GM12878 (cell line): Measurements from ENCODE around the gene HIVEP3. TPM values are rescaled to one million over a fixed set of nuclear protein-coding genes. Genes with fewer than 3 reads are reported as not detected.
A peak's percentile ranks its signal among the peaks of the same experiment; 100 is the strongest.

Source experiments
- ATAC-seq: fragments of 200-7000 bp; cut with Tn5 transposase; 3 replicates; pipeline ENCODE4 v1.9.1; 2020; ENCODE audit warnings: mild to moderate bottlenecking, moderate library complexity
- BruUV-seq: library from RNA; stranded (reverse); fragments of 400-500 nt; replicated peaks from 2 replicates; lab custom pipeline; 2021; lab: Mats Ljungman, UMichigan
- CTCF ChIA-PET: fragments of 300-600 bp; sonication (Branson Sonifier 250); formaldehyde crosslinking; extraction: SDS; loops from one replicate; lab custom pipeline; 2021; ENCODE audit warnings: inconsistent platforms; lab: Yijun Ruan, JAX
- POLR2A ChIA-PET: fragments of 350-600 bp; formaldehyde crosslinking; extraction: SDS; loops from one replicate; lab custom pipeline; 2021; ENCODE audit warnings: inconsistent platforms; lab: Charles Lee
- RAD21 ChIA-PET: fragments of 300-600 bp; sonication (Branson Sonifier 250); formaldehyde crosslinking; loops from one replicate; lab custom pipeline; 2023; ENCODE audit warnings: antibody characterized with exemption; ENCODE audit not compliant: unreplicated experiment; lab: Charles Lee
- SMC1A ChIA-PET: fragments of 300-600 bp; sonication (Branson Sonifier 250); formaldehyde crosslinking; loops from one replicate; lab custom pipeline; 2023; ENCODE audit not compliant: unreplicated experiment, uncharacterized antibody; lab: Charles Lee
- DNase-seq: peaks from one replicate; pipeline ENCODE4 v3.0.0-alpha.2; 2011; ENCODE audit warnings: low read depth, low spot score
- FAIRE-seq: peaks from 3 replicates; lab custom pipeline; 2011; peaks lifted over from hg19 to GRCh38; lab: Jason Lieb, UNC
- H2AFZ ChIP-seq: 2 replicates; pipeline ENCODE4 v1.6.0; 2011; ENCODE audit warnings: low read depth, low read length, control low read depth; ENCODE audit not compliant: control insufficient read depth
- H3K27ac ChIP-seq: 2 replicates; pipeline ENCODE4 v1.5.1; 2011; ENCODE audit warnings: control low read depth; ENCODE audit not compliant: control insufficient read depth, insufficient read depth
- H3K27me3 ChIP-seq, 2 experiments: replicated peaks in 1 of 2; 2 replicates each; pipeline versions ENCODE4 v1.6.0 to v1.6.1; 2011; ENCODE audit warnings: low read length in 1 of 2; ENCODE audit not compliant: control insufficient read depth in 2 of 2, insufficient read depth in 2 of 2
- H3K36me3 ChIP-seq, 2 experiments: 2 replicates each; pipeline ENCODE4 v1.5.1; 2011; ENCODE audit warnings: low read length in 1 of 2; ENCODE audit not compliant: control insufficient read depth in 2 of 2, insufficient read depth in 2 of 2
- H3K4me1 ChIP-seq: 2 replicates; pipeline ENCODE4 v1.6.1; 2011; ENCODE audit warnings: mild to moderate bottlenecking, low read length, moderate library complexity, mixed read lengths; ENCODE audit not compliant: control insufficient read depth, insufficient read depth
- H3K4me2 ChIP-seq: 2 replicates; pipeline ENCODE4 v1.6.0; 2011; ENCODE audit warnings: control low read depth; ENCODE audit not compliant: control insufficient read depth, insufficient read depth
- H3K4me3 ChIP-seq: fragments of 200-600 bp; sonication (generic); 2 replicates; pipeline ENCODE4 v1.5.1; 2016
- H3K79me2 ChIP-seq: 2 replicates; pipeline ENCODE4 v1.6.0; 2011; ENCODE audit warnings: low read length; ENCODE audit not compliant: control insufficient read depth, insufficient read depth
- H3K9ac ChIP-seq: 2 replicates; pipeline ENCODE4 v1.8.0; 2011; ENCODE audit warnings: low read length, control low read depth, mixed read lengths; ENCODE audit not compliant: control insufficient read depth, insufficient read depth
- H3K9me3 ChIP-seq: replicated peaks from 3 replicates; pipeline ENCODE4 v1.5.1; 2011; ENCODE audit warnings: mild to moderate bottlenecking, low read length; ENCODE audit not compliant: control insufficient read depth, insufficient read depth
- H4K20me1 ChIP-seq: 2 replicates; pipeline ENCODE4 v1.6.0; 2011; ENCODE audit not compliant: control insufficient read depth, insufficient read depth
- CBFB ChIP-seq: IDR thresholded peaks from 2 replicates; pipeline ENCODE4 v1.6.1; 2016; ENCODE audit warnings: antibody characterized with exemption, low read depth
- EED ChIP-seq: sonication (generic); IDR thresholded peaks from 2 replicates; pipeline ENCODE4 v1.6.1; 2016; ENCODE audit warnings: antibody characterized with exemption, low read depth
- IKZF1 ChIP-seq: fragments of 450-650 bp; conservative IDR thresholded peaks from 2 replicates; pipeline ENCODE4 v1.6.1; 2017; ENCODE audit warnings: antibody characterized with exemption, mild to moderate bottlenecking
- IKZF2 ChIP-seq, 2 experiments: fragments of 450-650 bp; IDR thresholded peaks; 2 replicates each; pipeline ENCODE4 v1.6.1; 2017; ENCODE audit warnings: mild to moderate bottlenecking in 2 of 2, moderate library complexity in 2 of 2
- NFIC ChIP-seq: IDR thresholded peaks from 2 replicates; pipeline ENCODE4 v1.6.1; 2012; ENCODE audit warnings: low read depth, mild to moderate bottlenecking, inconsistent platforms, low read length, moderate library complexity
- POLR2AphosphoS2 ChIP-seq: IDR thresholded peaks from 2 replicates; pipeline ENCODE4 v1.6.1; 2011; ENCODE audit warnings: low read depth, mild to moderate bottlenecking, low read length, improper control_type of control experiment, moderate library complexity
- RUNX3 ChIP-seq: IDR thresholded peaks from 2 replicates; pipeline ENCODE4 v1.6.1; 2012; ENCODE audit warnings: low read length, inconsistent platforms
- SPI1 ChIP-seq: IDR thresholded peaks from 2 replicates; pipeline ENCODE4 v1.6.1; 2011; ENCODE audit warnings: low read depth, mild to moderate bottlenecking, low read length, moderate library complexity, borderline replicate concordance; ENCODE audit not compliant: insufficient read depth
- TCF12 ChIP-seq: IDR thresholded peaks from 2 replicates; pipeline ENCODE4 v1.6.1; 2011; ENCODE audit warnings: low read depth, mild to moderate bottlenecking, low read length
- TCF3 ChIP-seq: IDR thresholded peaks from 2 replicates; pipeline ENCODE4 v1.6.1; 2012; ENCODE audit warnings: low read depth, mild to moderate bottlenecking, low read length, borderline replicate concordance; ENCODE audit not compliant: insufficient read depth
- YY1 ChIP-seq: IDR thresholded peaks from 2 replicates; pipeline ENCODE4 v1.6.1; 2011; ENCODE audit warnings: low read depth, mild to moderate bottlenecking, low read length
- ZNF687 ChIP-seq: fragments of 450-650 bp; IDR thresholded peaks from 2 replicates; pipeline ENCODE4 v1.6.1; 2017; ENCODE audit warnings: mild to moderate bottlenecking, moderate library complexity
- WGBS: methylation state at CpG from one replicate; pipeline ENCODE4 v1.1.6; 2016; ENCODE audit warnings: low lambda C conversion rate; ENCODE audit not compliant: insufficient replicate concordance, insufficient coverage; ENCODE audit errors: missing lambda C conversion rate; 5-methylcytosine and 5-hydroxymethylcytosine counted together
- in situ Hi-C: fragments of 300-500 bp; cut with MboI; formaldehyde crosslinking; loops from 9 replicates; pipeline ENCODE4 v1.14.3; 2018; ENCODE audit warnings: mixed read lengths
- intact Hi-C: fragments of 100-400 bp; cut with micrococcal nuclease; formaldehyde crosslinking; loops from one replicate; pipeline ENCODE4 v1.14.2; 2022; ENCODE audit not compliant: unreplicated experiment
- polyA plus RNA-seq, 11 experiments: library from polyadenylated mRNA; depleted of rRNA in 4 of 11; unstranded in 6 of 11; stranded (reverse) in 5 of 11; fragments of >200 nt; fragmentation: Nextera tagmentation in 4 of 11; fragmentation: Illumina TruSeq in 1 of 11; extraction: Ambion mirVana in 4 of 11; extraction: Trizol in 1 of 11; gene quantifications; 1 replicate in 1 of 11; 2 replicates in 10 of 11; pipeline versions ENCODE4 v1.2.1 to v1.2.3, GENCODE V29; 2011 to 2016; ENCODE audit warnings: inconsistent platforms in 2 of 11, missing spikeins in 2 of 11, low read depth in 1 of 11
- total RNA-seq, 4 experiments: library from RNA; depleted of rRNA in 3 of 4; stranded (reverse); fragments of >200 nt in 3 of 4; fragmentation: Illumina TruSeq in 1 of 4; extraction: Trizol in 1 of 4; gene quantifications; 2 replicates each; pipeline versions ENCODE4 v1.2.1 to v1.2.3, GENCODE V29; 2013 to 2021
- TF ChIP-seq, protein P1 (sequence below): IDR thresholded peaks from 2 replicates; pipeline ENCODE4 v1.6.1; 2011; ENCODE audit warnings: borderline replicate concordance, low read depth, mild to moderate bottlenecking, moderate library complexity, low read length; ENCODE audit not compliant: insufficient read depth, poor library complexity, severe bottlenecking
- TF ChIP-seq, protein P2 (sequence below): fragments of 450-650 bp; IDR thresholded peaks from 2 replicates; pipeline ENCODE4 v1.6.1; 2017; ENCODE audit warnings: mild to moderate bottlenecking

The HIVEP3 gene
- total and polyA plus RNA-seq, 10 of the 15 experiments (the other 5 are each of a cell fraction or from before 2014, with no cell fraction given): 1.8 to 13.6 (median 3.8) TPM

- in situ Hi-C loops: no loop called here
- CTCF ChIA-PET: interaction anchor here (0.8 to 2.9 kb wide), 6 partner anchors 10 to 292 kb away, joined by 3 to 17 read pairs (median 4); no protein-coding TSS in a partner anchor
- Histone ChIP-seq H3K4me2 (peak overlapping the region; percentile 35), H3K27ac (peak overlapping the region; percentile 69), H3K36me3 (no peaks in the 10 kb centered on the region), H3K79me2 (no peaks in the 10 kb centered on the region), H4K20me1 (no peaks in the 10 kb centered on the region), H3K4me1 (peaks cover 8% of the 10 kb centered on the region), H3K9ac (peak overlapping the region; percentile 22; the same call in 1 of the 2 replicates), H3K4me3 (no peak overlapping the region), H2AFZ (peak overlapping the region; percentile 67), H3K9me3 (no peaks in the 10 kb centered on the region), H3K27me3 (no peaks in the 10 kb centered on the region)
- WGBS: 79% methylated on average over 5 of the region's 5 CpGs
- RAD21 ChIA-PET: interaction anchor here (1.0 to 2.0 kb wide), 4 partner anchors 10 to 101 kb away, joined by 3 to 11 read pairs (median 5); no protein-coding TSS in a partner anchor
- POLR2A ChIA-PET: interaction anchor here (1.4 kb wide), 3 partner anchors 9 to 69 kb away, joined by 3 to 9 read pairs (median 4); no protein-coding TSS in a partner anchor
- intact Hi-C loops: no loop called here
- ATAC-seq (peak; percentile 66), FAIRE-seq (no peak), DNase-seq (no peak)
- BruUV-seq: no TSS peak
- SMC1A ChIA-PET: interaction anchor here (1.0 to 2.2 kb wide), 4 partner anchors 10 to 69 kb away, joined by 3 to 16 read pairs (median 6); partner anchors contain the start of gene HIVEP3
- TF ChIP-seq ZNF687: 0 out of 2 replicates have a peak, but pooled peaks have one; percentile 26
- no peak for TF ChIP-seq CBFB
- peak; percentile 33; the same call in 1 of the 2 replicates for TF ChIP-seq IKZF1
- 0 out of 2 replicates have a peak, but pooled peaks have one; percentile 33 for TF ChIP-seq YY1
- TF ChIP-seq SPI1: peak; percentile 37; the same call in 1 of the 2 replicates
- TF ChIP-seq RUNX3: peak; percentile 21; the same call in 1 of the 2 replicates
- TF ChIP-seq POLR2AphosphoS2: no peak
- TF ChIP-seq, protein P1, sequence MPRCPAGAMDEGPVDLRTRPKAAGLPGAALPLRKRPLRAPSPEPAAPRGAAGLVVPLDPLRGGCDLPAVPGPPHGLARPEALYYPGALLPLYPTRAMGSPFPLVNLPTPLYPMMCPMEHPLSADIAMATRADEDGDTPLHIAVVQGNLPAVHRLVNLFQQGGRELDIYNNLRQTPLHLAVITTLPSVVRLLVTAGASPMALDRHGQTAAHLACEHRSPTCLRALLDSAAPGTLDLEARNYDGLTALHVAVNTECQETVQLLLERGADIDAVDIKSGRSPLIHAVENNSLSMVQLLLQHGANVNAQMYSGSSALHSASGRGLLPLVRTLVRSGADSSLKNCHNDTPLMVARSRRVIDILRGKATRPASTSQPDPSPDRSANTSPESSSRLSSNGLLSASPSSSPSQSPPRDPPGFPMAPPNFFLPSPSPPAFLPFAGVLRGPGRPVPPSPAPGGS: no peak
- 0 out of 2 replicates have a peak, but pooled peaks have one; percentile 35 for TF ChIP-seq TCF3
- TF ChIP-seq IKZF2 (IDR thresholded peaks at IDR 0.05): peak in 1 of 2 experiments; percentile 28; a peak in 1 of 4 replicates
- TF ChIP-seq, protein P2, sequence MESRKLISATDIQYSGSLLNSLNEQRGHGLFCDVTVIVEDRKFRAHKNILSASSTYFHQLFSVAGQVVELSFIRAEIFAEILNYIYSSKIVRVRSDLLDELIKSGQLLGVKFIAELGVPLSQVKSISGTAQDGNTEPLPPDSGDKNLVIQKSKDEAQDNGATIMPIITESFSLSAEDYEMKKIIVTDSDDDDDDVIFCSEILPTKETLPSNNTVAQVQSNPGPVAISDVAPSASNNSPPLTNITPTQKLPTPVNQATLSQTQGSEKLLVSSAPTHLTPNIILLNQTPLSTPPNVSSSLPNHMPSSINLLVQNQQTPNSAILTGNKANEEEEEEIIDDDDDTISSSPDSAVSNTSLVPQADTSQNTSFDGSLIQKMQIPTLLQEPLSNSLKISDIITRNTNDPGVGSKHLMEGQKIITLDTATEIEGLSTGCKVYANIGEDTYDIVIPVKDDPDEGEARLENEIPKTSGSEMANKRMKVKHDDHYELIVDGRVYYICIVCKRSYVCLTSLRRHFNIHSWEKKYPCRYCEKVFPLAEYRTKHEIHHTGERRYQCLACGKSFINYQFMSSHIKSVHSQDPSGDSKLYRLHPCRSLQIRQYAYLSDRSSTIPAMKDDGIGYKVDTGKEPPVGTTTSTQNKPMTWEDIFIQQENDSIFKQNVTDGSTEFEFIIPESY: peak; percentile 56; the same call in 1 of the 2 replicates
- no peak for TF ChIP-seq NFIC
- TF ChIP-seq EED: peak; percentile 43; the same call in 1 of the 2 replicates
- TF ChIP-seq TCF12: 0 out of 2 replicates have a peak, but pooled peaks have one; percentile 70
Measured at GRCh38 chr1:41882068-41882477, 36.6 kb downstream of the HIVEP3 start.
